Muscle layer of colon (tissue), 2 donors: ENCODE measurements around the gene TRIML1.

Experiments
- H3K27ac ChIP-seq: one replicate; pipeline ENCODE4 v1.7.0; 2013; ENCODE audit warnings: low read depth, mild to moderate bottlenecking, low read length, moderate library complexity
- H3K27me3 ChIP-seq, 2 donors: one replicate each; pipeline ENCODE4 v1.7.0; 2013; ENCODE audit warnings: low read length in 2 of 2, mild to moderate bottlenecking in 2 of 2; ENCODE audit not compliant: insufficient read depth in 2 of 2, control insufficient read depth in 1 of 2
- H3K36me3 ChIP-seq: one replicate; pipeline ENCODE4 v1.7.0; 2013; ENCODE audit warnings: mild to moderate bottlenecking, low read length; ENCODE audit not compliant: insufficient read depth
- H3K4me1 ChIP-seq: one replicate; pipeline ENCODE4 v1.7.0; 2013; ENCODE audit warnings: mild to moderate bottlenecking, low read length; ENCODE audit not compliant: insufficient read depth
- H3K4me3 ChIP-seq, 2 donors: one replicate each; pipeline ENCODE4 v1.7.0; 2013; ENCODE audit warnings: low read length in 2 of 2, low read depth in 1 of 2, mild to moderate bottlenecking in 1 of 2, moderate library complexity in 1 of 2
- H3K9ac ChIP-seq: one replicate; pipeline ENCODE4 v1.7.0; 2013; ENCODE audit warnings: low read length
- H3K9me3 ChIP-seq: one replicate; pipeline ENCODE4 v1.7.0; 2013; ENCODE audit warnings: mild to moderate bottlenecking, low read length
- donor health status: abdominal sarcoma.
- donor health status: Adenocarcinoma of cecum.

The TRIML1 gene

GRCh38 chr4:188127214-188127874, 11.9 kb upstream of the TRIML1 start:
- Histone ChIP-seq H3K36me3 (no peaks in the 10 kb centered on the region), H3K9ac (no peak overlapping the region), H3K27me3 (no peaks in the 10 kb centered on the region), H3K4me3 (no peak overlapping the region), H3K4me1 (no peaks in the 10 kb centered on the region), H3K27ac (no peak overlapping the region), H3K9me3 (no peaks in the 10 kb centered on the region)

- H3K4me1 ChIP-seq, result no peaks in the 10 kb centered on the region
- no peak overlapping the region for H3K4me3 ChIP-seq
- no peaks in the 10 kb centered on the region for H3K9me3 ChIP-seq
- no peak overlapping the region for H3K27ac ChIP-seq
- H3K36me3 ChIP-seq, result no peaks in the 10 kb centered on the region
- H3K27me3 ChIP-seq, result no peaks in the 10 kb centered on the region
- H3K9ac ChIP-seq, result no peak overlapping the region
Measured at GRCh38 chr4:188130355-188130754, 8.9 kb upstream of the TRIML1 start.

GRCh38 chr4:188132232-188132631, 7.0 kb upstream of the TRIML1 start:
- Histone ChIP-seq H3K36me3 (no peaks in the 10 kb centered on the region), H3K9me3 (no peaks in the 10 kb centered on the region), H3K27ac (no peak overlapping the region), H3K9ac (no peak overlapping the region), H3K27me3 (no peaks in the 10 kb centered on the region), H3K4me3 (no peak overlapping the region), H3K4me1 (no peaks in the 10 kb centered on the region)

GRCh38 chr4:188138227-188138626, 1.0 kb upstream of the TRIML1 start:
- no peak overlapping the region for H3K4me3 ChIP-seq
- H3K9me3 ChIP-seq, result no peaks in the 10 kb centered on the region
- no peaks in the 10 kb centered on the region for H3K4me1 ChIP-seq
- no peak overlapping the region for H3K27ac ChIP-seq
- no peaks in the 10 kb centered on the region for H3K36me3 ChIP-seq
- no peak overlapping the region for H3K9ac ChIP-seq
- H3K27me3 ChIP-seq, result no peaks in the 10 kb centered on the region

GRCh38 chr4:188139671-188140070, 430 bp downstream of the TRIML1 start:
- Histone ChIP-seq H3K4me3 (no peak overlapping the region), H3K36me3 (no peaks in the 10 kb centered on the region), H3K27ac (no peak overlapping the region), H3K9me3 (no peaks in the 10 kb centered on the region), H3K4me1 (no peaks in the 10 kb centered on the region), H3K27me3 (no peaks in the 10 kb centered on the region), H3K9ac (no peak overlapping the region)

GRCh38 chr4:188143731-188144130, 4.5 kb downstream of the TRIML1 start:
- no peaks in the 10 kb centered on the region for H3K9me3 ChIP-seq
- H3K4me3 ChIP-seq, result no peak overlapping the region
- no peak overlapping the region for H3K9ac ChIP-seq
- H3K27me3 ChIP-seq, result no peaks in the 10 kb centered on the region
- H3K4me1 ChIP-seq, result no peaks in the 10 kb centered on the region
- H3K36me3 ChIP-seq, result no peaks in the 10 kb centered on the region
- no peak overlapping the region for H3K27ac ChIP-seq

GRCh38 chr4:188145601-188146000, 6.4 kb downstream of the TRIML1 start:
- Histone ChIP-seq H3K4me3 (no peak overlapping the region), H3K9me3 (no peaks in the 10 kb centered on the region), H3K9ac (no peak overlapping the region), H3K27me3 (no peaks in the 10 kb centered on the region), H3K27ac (no peak overlapping the region), H3K36me3 (no peaks in the 10 kb centered on the region), H3K4me1 (no peaks in the 10 kb centered on the region)

GRCh38 chr4:188146618-188147017, 7.4 kb downstream of the TRIML1 start:
- no peaks in the 10 kb centered on the region for H3K36me3 ChIP-seq
- H3K4me3 ChIP-seq, result no peak overlapping the region
- no peak overlapping the region for H3K9ac ChIP-seq
- H3K27me3 ChIP-seq, result no peaks in the 10 kb centered on the region
- H3K4me1 ChIP-seq, result no peaks in the 10 kb centered on the region
- no peak overlapping the region for H3K27ac ChIP-seq
- no peaks in the 10 kb centered on the region for H3K9me3 ChIP-seq

GRCh38 chr4:188147176-188147575, 7.9 kb downstream of the TRIML1 start:
- Histone ChIP-seq H3K4me1 (no peaks in the 10 kb centered on the region), H3K27me3 (no peaks in the 10 kb centered on the region), H3K4me3 (no peak overlapping the region), H3K9me3 (no peaks in the 10 kb centered on the region), H3K27ac (no peak overlapping the region), H3K36me3 (no peaks in the 10 kb centered on the region), H3K9ac (no peak overlapping the region)

GRCh38 chr4:188147776-188148175, 8.5 kb downstream of the TRIML1 start:
- Histone ChIP-seq H3K27ac (no peak overlapping the region), H3K27me3 (no peaks in the 10 kb centered on the region), H3K4me3 (no peak overlapping the region), H3K9ac (no peak overlapping the region), H3K9me3 (no peaks in the 10 kb centered on the region), H3K36me3 (no peaks in the 10 kb centered on the region), H3K4me1 (no peaks in the 10 kb centered on the region)

GRCh38 chr4:188154668-188155405, 15.6 kb downstream of the TRIML1 start:
- H3K4me3 ChIP-seq, result no peak overlapping the region

GRCh38 chr4:188158336-188158735, 19.1 kb downstream of the TRIML1 start:
- H3K9ac ChIP-seq, result no peak overlapping the region
- no peaks in the 10 kb centered on the region for H3K4me1 ChIP-seq
- no peaks in the 10 kb centered on the region for H3K9me3 ChIP-seq
- no peak overlapping the region for H3K4me3 ChIP-seq
- H3K36me3 ChIP-seq, result no peaks in the 10 kb centered on the region
- no peak overlapping the region for H3K27ac ChIP-seq
- H3K27me3 ChIP-seq, result no peaks in the 10 kb centered on the region

More at GRCh38 chr4:188154668-188155405, 15.6 kb downstream of the TRIML1 start:
- no peaks in the 10 kb centered on the region for H3K4me1 ChIP-seq
- no peaks in the 10 kb centered on the region for H3K9me3 ChIP-seq
- H3K27me3 ChIP-seq, result no peaks in the 10 kb centered on the region
- no peak overlapping the region for H3K9ac ChIP-seq
- no peak overlapping the region for H3K27ac ChIP-seq
- H3K36me3 ChIP-seq, result no peaks in the 10 kb centered on the region
